IPS DF 4.7 (cell line): Measurements from ENCODE around the gene PDE4D.

Experiments
- DNase-seq: peaks from one replicate; pipeline ENCODE4 v3.0.0-alpha.2; 2013; ENCODE audit warnings: low spot score; ENCODE audit errors: extremely low read depth

Gene PDE4D

DNA sequence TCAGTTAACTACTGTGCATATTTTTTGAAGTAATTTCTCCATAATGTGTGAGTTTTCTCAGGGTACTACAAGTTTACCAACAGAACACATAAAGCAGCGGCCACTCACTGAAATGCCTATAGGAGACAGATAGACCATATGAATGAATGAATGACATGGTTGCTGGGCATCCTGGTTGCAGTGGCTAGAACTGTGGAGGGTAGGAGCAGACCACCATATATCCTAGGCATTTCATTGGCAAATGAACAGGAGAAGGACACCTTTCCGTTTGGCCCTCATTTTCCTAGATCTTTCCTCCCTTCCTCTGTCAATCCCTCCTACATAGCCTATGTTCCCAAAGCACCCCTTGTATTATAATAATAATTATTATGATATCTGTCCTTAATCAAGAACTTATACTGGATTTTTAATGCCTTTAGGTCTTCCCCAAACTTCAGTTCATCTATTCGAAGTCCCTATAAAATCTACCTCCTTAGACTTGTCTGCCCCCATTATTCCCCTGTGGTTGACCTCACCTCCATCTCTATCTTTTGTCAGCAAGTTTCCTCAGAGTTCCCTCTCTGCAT lies 838.5 kb downstream of the PDE4D start:
- no peak for DNase-seq

DNA sequence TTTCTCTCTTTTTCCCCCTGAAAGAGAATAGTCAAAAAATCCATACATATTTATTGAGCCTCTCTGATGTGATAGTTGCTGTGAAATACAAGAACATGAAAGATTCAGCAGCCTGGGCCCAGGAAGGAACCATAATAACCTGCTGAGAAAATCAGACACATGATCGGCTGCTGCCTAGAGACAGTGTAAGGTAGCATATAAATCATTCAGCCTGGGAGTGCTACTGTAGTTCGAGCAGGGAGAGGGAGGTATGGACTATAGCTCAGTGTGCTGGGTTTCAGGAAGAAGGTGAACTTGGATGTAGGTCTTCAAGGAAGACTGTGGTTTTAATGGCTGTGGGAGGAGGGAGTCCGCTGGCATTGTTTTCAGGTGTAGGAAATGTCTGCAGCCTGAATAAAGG lies 841.6 kb downstream of the PDE4D start:
- DNase-seq = no peak

DNA sequence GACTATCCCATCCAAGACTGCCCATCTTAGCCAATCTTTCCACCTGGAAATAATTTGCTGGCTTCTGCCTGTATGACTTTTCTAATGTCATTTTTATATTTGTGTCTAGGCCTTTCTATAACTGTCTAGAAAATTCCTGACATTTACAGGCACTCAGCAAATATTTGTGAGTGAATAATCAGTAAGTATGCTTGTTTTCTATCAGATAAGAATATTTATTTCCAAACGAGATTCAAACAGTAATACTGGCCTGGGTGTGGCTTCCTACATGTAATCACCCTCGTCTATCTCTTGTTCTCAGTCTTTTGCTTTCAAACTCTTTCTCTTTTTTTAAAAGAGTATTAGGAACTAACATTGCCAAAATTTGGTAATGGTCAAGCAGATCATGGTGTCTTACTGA lies 844.4 kb downstream of the PDE4D start:
- DNase-seq = no peak

DNA sequence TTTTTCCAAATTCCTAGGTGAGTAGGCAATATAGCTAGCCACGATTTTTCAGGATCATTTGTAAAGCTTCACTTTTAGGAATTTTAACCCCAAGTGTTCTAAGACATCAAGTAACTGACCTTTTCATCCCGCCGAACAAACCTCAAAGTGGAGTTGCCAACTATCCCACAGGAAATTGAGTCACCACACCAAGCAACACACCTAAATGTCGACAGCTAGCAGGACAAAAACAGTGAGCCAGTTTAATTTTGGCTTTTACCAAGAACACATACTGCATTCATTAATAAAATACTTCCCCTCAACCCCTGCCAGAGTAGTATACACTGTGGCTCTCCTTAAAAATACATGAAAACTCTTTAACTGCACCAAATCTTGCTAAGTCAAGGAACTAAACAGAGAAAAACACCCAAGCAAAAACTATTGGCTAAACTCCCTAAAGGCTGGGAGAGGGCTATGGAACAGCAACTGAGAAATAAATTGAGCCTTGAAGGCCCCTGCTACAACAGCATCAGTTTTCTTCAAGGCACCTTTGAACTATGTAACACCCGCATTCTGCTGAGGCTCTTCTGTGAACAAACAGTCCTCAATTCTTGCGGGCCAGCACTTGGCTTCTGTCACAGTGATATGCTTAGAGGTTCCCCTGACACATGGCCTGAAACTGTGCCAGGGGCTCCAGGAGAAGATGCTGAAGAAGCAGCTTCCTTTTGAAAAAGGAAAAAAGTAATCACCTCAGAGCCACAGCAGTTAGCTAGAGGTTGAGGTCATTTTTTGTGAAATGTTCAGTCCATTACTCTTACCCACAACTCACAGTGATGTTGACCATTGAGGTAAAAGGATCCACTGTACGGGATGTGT lies 851.1 kb downstream of the PDE4D start:
- DNase-seq = no peak

DNA sequence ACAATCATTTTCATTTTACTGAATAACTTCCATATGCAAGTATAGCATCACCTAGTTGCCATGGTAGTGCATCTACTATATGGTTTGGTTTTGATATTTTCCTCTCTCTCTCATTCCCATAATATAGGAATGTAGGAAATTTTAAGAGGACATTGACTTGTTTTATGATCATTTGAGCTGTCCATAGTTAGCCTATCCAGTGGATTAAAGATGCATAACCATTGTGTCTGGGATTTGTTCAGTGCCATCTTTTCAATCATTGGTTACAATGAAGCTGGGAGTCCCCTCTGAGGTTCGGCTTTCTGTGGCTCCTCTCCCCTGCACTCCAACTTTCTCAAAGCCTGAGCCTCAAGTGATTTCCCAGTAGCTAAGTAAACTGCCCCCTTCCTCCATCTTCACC lies 852.2 kb downstream of the PDE4D start:
- no peak for DNase-seq

DNA sequence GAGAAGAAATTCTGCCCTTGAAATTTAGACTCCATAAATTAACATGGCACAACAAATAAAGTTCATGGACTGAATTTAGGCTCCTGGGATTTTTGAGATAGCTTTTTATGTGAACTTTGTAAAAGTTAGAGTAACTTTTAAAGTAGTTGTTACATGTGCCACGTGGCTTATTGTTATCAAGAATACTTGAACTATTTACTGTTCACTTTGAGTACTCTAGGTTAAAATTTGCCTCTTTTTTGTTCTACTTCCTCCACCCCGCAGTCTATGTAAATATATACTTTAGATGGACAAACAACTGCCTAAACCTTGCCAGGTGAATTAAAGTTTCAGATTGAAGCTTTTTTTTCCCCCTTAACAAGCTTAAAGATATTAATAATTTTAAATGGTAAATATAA lies 852.7 kb downstream of the PDE4D start:
- DNase-seq = no peak

DNA sequence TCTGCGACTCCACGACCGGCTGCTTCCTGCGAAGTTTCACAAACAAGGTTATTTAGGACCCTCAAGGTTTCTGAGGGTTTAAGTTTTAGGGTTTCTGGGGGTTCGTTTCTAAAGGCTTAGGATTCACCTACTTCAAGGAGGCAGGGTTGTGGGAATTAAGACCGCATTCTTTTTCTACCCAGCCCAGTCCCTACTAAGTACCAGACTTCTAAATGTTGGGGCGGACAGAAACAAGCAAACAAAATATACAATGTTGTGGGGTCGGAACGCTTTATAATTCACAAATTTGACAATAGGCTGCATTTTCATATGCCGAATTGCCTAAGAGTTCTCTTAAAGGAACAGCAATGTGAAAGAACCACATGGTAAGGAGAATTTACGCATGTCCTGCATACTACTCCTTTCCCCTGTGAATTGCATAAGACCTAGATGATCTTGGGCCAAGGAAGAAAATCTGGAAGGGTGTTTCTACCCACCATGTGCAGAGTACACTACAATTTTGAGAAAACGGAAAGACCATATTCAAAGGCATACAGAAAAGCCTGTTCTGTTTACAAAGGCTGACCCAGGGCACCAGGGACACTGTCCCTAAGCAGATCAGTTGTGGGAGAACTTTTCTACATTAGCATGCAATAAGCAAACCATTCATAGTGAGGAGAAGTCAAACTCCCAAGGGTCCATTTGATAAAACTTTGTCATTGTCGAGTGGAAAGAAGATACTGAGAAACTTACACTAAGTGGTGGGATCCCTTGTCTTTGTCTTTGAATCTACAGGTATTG lies 853.3 kb downstream of the PDE4D start:
- DNase-seq = no peak

DNA sequence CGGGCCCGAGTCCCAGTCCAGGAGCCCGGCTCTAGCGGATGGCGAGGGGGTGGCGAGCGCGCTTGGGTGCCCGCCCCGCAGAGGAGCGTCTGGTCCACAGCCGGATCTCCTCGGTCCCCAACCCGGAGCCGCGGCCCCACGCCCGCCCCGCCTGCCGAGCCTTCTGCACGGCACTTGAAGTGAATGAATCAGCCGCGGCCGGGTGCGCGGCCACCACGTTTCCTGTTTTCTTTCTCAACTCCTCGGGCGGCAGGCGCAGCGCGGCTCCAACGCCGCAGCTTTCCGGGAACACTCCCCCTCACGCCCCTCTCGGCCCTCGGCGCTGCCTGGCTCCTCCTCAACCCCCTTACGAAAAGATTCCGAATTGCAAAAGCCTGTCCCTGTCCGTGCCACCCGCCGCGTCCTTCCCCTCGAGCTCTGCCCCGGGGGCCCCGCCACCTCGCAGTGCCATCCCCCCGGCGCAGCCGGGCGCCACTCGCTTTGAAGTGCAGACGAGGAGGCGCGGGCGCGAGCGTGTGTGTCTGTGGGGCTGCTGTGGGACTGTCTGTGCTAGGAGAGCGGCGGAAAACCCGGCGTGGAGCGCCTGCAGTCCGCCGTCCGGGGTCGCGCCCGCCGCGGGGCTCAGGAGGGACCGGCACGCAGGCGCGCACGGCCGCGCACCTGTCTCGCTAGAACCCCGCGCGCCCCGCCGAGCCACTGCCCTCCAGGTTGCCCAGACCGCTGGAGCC lies 854.1 kb downstream of the PDE4D start:
- DNase-seq = no peak

DNA sequence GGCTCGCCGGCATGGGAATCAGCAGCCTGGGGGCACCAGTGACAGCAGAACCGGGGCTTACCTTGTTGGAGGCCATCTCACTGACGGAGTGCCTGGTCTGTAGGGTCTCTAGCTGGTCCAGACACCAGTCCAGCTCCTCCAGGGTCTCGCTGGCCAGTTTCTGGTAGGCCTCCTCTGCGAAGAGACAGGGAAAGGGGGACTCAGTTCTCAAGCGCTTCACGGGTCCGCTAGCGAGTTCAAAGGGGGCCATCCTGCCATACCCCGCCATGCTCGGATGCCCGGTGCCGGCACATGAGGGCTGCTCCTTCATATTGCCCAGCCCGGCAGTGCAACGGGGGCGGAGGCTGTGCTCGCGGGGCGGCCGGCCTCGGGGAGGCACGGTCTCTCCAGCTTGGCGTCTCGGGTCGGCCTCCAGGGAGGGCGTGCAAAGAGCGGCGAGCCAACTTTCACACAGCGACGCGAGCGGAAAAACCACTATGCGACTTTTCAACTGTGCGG lies 854.7 kb downstream of the PDE4D start:
- no peak for DNase-seq

DNA sequence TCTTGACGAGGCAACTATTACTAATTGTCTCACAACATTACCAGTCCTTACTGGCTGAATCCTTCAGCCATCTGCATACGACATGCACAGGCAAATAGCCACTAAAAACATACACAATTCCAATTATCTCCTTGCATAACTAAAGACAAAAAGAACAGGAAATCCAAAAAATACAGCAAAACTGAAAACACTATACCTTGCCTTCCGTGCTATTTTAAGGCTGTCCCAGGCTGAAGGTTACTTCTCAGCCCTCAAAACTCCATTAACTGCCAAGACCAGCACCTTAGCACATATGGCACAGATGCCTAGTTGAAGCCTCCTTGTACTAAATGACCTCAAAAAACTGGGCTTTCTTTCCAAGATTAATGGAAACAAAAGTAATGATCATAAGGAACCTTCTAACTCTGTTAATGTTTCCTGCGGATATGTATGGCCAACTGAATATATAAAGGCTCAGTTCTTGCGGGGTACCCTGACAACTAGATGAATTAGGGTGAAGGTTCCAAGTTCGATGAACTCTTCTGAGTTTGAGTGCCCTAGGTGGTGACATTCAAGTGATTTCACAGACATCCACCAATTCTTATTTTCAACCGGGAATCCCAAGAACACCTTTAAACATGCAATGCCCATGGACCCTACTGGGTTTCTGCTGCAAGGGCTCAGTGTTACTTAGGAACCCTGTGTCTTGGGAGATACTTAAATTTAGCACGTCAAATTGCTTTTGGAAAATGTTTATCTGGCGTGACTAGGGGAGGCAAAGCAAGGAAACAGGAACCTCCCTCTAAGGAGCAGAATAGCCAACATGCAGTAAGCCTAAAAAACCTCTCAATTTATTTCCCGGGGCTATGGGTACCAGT lies 855.4 kb downstream of the PDE4D start:
- no peak for DNase-seq

DNA sequence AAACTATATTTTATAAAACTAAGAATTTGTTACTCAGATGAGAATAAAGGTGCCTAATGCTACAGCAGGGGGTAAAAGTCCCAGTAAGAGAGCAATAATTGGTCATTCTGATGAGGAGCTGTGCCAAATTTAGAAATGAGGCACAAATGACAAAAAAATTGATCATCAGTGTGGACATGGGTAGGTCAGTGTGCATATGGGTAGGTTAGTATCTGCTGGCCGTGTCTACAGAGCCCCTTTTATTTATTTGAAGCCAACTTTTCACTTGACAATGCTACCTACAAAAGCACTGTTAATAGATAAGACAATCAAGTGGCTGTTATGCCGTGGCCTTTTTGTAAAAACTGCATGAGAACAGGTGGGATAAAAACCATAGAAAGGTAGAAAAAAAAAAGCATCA lies 856.1 kb downstream of the PDE4D start:
- no peak for DNase-seq

DNA sequence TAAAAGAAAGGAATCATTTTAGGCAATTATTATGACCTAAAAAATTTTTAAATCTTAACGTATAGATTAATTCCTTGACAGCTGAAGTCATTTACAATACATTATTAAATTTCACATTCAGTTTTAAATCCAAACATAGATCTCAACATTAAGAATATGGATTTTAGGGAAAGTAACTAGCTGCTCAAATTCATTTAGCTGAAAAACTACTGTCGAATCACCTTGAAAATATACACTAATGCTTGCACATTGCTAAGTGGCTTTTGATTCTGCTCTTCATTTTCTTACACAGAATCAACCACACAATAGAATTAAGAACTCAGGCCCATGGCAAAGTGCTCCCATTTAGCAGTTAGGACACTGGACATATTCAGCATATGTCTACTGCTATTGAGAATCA lies 856.5 kb downstream of the PDE4D start:
- DNase-seq = no peak

DNA sequence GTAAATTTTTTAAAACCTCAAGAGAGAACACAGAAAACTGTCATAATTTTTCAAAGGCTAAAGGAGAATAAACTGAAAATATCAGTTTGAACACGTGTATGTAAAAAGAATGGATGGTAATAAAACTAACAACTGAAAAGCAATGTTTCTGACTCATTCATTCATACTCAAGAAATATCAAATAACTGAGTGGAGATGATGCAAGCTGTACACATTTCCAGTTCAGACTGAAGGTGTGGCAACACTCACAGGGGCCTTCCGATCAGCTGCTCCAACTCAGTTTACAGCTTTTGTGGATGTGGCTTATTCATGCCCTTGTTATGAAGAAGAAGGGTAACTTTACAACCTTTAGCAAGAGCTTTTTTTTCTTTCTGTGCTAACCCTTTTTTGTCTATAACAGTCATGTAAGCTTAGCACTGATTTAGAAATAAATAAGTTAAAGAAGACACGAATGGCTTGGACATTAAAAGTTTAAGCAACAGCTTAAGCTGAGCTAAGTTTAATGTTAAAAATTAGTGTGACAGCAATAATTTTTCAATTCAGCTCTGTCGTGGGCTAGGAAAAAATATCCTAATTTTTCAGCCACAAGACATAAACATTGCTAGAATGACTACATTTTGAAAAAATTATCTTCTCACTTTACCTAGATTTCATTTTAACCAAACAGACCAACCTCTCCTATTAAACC lies 857.1 kb downstream of the PDE4D start:
- DNase-seq = no peak

DNA sequence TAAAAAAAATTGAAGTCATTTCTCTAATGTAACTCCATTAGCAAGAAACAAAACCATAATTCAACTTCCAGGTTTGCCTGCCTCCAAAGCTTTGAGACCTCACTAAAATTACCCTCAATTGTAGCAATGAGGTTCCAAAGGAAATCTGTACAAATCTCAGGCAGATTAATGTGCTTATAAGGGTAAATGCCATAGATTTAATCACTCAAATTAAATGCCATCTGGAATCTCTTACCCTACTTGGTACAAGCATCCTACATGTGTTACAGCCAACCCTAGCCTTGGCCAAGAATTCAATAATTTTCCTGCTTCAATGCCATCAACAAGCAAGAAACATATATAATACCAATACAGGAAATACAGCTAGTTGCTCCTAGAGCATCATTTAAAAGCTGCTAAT lies 857.8 kb downstream of the PDE4D start:
- DNase-seq = no peak

DNA sequence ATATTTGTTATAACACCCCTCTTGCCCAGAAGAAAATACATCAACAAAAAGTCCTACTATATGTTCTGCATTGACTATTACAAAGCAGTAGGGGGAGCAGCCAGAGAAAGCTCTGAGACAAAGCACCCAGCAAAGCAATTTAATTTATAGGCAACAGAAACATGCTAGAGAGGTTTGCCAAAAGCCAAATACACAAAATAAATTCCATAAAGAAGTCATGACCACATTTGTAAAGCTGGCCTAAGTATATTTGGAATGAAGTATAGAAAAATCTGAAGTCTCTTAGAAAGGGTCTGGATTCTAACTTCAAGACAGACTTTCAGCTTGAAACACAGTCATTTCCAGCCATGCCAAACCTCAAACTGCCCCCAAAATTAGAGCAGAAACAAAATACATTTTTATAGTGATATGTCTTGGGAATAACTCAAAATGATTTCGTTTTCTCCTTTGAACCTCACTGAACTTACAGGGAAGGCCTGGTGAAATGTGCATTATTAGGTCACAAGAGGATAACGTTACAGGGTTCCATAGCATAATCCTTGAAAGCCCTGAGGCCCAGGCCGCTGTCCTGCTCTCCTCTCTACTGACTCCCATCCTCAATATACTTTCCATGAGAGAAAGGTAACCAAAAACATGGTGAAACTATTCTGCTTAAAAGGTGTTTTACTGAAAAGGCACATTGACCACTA lies 858.9 kb downstream of the PDE4D start:
- no peak for DNase-seq

DNA sequence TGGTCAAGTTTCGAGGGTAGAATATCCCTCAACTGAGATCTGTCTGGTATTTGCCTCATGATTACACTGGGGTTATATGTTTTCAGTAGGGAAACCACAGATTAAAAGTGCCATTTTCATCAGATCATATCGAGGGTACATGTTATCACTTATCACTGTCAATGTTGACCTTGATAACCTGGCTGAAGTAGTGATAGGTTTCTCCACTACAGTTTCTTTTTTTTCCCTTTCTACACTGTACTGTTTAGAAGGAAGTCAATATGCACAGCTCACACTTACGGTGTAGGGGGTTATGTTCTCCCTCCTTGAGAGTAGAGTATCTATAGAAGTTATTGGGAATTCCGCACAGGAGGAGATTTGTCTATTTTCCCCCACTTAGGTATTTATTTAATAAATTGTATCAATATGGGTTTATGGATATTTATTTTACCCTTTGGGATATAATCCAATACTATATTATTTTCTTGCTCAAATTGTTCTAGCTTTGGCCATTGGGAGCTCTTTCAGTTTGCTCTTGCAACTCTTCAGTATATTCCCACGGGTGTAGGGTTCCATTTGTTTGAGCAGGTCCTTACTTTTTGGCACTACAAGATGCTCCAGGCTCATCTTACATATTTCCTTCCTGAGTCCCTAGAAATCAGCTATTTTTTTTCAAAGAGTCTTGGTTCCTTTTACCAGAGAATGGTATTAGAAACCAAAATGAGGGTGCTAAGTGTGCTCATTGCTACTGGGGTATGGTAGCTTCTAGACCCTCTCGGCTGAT lies 866.2 kb downstream of the PDE4D start:
- no peak for DNase-seq

DNA sequence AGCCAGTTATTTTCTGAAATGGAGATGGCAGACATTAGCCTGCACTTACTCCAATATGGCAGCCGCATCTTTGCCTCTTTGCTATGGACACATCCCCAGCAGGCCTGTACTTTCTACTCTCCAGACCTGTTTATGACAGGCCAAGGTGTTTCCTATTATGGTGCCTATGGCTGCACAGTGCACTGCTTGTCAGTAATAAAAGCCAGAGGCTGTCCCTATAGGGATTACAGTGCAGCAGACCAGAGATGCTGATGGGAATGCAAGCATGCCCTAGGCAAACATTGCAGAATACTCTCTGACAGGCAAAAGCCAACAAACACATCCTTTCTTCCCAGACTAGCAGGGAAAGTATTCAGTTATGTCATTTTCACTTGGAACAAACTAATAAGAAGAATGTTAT lies 867.8 kb downstream of the PDE4D start:
- no peak for DNase-seq

DNA sequence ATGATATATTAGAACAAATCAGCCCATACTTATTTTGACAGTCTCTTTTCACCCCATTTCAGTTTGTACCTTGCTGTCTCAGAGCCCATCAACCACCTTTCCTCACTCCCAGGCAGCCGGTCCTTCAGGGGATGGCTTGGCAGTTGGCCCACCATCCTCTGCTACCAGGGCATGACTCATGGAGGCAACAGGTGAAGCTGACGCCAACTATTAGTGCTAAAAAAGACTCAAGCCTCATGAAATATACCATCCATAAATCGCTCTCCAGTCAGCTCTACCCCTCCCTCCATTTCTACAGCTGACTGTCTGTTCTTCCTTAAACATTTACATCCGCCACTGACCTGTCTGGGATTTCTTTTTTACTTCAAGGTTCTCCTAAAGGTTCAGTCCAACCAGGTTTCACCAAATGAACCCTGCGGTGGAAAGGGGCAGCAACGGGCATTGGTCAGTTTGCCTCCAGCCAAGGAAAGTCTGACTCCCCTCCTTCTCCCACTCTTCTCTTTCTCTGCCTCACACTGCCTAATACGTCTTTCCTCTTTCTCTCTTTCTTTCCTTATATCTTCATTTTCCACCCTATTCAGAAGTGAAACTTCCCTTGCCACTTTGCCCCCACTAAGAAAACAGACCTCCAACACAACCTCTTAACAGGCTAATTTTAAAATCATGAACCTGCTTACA lies 871.5 kb downstream of the PDE4D start:
- no peak for DNase-seq
